Choroid plexus epithelial cell (primary cell): ENCODE data around the gene GRID2.

Experiments used
- DNase-seq: peaks from one replicate; pipeline ENCODE4 v3.0.0-alpha.2; 2010; ENCODE audit warnings: low read depth
- H3K4me3 ChIP-seq: 2 replicates; pipeline ENCODE4 v1.5.1; 2011; ENCODE audit warnings: low read depth, mild to moderate bottlenecking, control low read depth, low read length, moderate library complexity
- CTCF ChIP-seq: conservative IDR thresholded peaks from 2 replicates; pipeline ENCODE4 v1.5.1; 2011; ENCODE audit warnings: low read depth, mild to moderate bottlenecking, control low read depth, inconsistent platforms, low read length, moderate library complexity

Gene GRID2

GRCh38 chr4:92961881-92962280 lies 658.1 kb downstream of the GRID2 start:
- H3K4me3 ChIP-seq: no peak overlapping the region
- no peak for TF ChIP-seq CTCF
- DNase-seq: no peak

DNA sequence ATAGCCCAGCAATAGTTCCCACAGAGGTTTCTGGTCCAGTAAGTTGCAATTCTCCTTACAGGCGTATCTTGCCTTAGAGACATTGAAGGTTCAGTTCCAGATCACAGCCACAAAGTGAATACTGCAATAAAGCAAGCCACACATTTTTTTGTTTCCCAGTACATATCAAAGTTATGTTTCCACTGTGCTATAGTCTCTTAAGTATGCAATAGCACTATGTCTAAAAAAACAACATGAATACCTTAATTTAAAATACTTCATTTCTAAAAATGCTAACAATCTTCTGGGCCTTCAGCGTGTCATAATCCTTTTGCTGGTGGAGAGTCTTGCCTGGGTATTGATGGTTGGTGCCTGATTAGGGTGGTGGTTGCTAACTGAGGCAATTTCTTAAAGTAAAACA lies 659.1 kb downstream of the GRID2 start:
- DNase-seq: peak; percentile 2
- H3K4me3 ChIP-seq: no peak overlapping the region
- TF ChIP-seq CTCF: no peak

- no peak for TF ChIP-seq CTCF
- no peak overlapping the region for H3K4me3 ChIP-seq
- DNase-seq: no peak
Measured at GRCh38 chr4:92968556-92968955, 664.8 kb downstream of the GRID2 start.

GRCh38 chr4:92968996-92969395 lies 665.2 kb downstream of the GRID2 start:
- no peak overlapping the region for H3K4me3 ChIP-seq
- no peak for DNase-seq
- no peak for TF ChIP-seq CTCF

- no peak for TF ChIP-seq CTCF
- DNase-seq: peak; percentile 96
- no peak overlapping the region for H3K4me3 ChIP-seq
Measured at GRCh38 chr4:92969650-92970379, 666.0 kb downstream of the GRID2 start.

DNA sequence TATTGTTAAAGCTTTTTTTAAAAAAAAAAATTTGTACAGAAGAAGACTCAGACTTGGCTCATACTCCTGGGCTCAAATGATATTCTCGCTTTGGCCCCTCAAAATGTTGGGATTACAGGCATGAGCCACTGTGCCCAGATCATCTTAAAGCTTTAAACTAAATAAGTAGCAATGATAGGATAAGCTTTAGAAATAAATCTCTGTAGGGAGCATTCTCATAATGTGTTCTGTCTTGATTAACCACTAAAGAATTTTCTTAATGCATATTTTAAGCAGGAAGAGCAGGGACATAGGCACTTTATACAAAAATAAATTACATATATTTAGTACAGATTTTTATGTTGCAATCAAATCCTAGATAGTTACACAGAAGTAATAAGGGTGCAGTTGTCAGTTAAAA lies 667.2 kb downstream of the GRID2 start:
- H3K4me3 ChIP-seq: no peak overlapping the region
- no peak for TF ChIP-seq CTCF
- peak; percentile 10 for DNase-seq

DNA sequence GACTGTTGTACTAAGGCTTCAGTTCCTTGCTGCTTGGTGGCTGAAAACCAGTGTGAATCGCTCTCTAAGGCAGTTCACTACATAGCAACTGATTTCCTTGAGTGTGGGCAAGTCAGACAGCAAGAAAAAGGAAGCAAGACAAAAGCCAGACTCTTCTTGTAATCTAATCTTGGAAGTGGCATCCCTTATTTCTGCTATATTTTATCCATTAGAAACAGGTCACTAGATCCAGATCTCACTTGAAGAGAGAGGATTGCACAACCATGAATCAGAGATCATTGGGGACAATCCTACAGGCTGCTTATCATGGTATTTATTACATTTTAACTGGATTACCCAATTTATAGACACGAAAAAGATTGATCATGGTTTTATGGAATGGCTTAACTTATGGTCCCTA lies 684.5 kb downstream of the GRID2 start:
- no peak overlapping the region for H3K4me3 ChIP-seq
- DNase-seq: no peak
- no peak for TF ChIP-seq CTCF
